Islet of Langerhans (tissue), 1 donor: ENCODE results near the gene RNF144B.
"Not testable (repeated sequence)": the region's sequence is repeated elsewhere in the genome, so short reads cannot be mapped to it uniquely, and the experiment has no call there.

Experiments used
- FAIRE-seq: peaks from one replicate; lab custom pipeline; 2011; peaks lifted over from hg19 to GRCh38; lab: Jason Lieb, UNC

RNF144B gene

DNA sequence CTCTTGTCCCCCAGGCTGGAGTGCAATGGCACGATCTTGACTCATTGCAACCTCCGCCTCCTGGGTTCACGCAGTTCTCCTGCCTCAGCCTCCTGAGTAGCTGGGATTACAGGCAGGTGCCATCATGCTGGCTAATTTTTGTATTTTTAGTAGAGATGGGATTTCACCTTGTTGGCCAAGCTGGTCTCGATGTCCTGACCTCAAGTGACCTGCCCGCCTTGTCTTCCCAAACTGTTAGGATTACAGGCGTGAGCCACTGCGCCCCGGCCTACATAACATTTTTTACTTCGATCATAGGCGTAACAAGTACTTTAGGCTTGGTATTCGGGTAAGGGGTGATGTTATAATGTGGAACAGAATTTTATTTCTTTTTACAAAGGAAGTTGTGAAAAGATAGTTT is 22.5 kb downstream of the RNF144B start:
- not testable (repeated sequence) for FAIRE-seq

DNA sequence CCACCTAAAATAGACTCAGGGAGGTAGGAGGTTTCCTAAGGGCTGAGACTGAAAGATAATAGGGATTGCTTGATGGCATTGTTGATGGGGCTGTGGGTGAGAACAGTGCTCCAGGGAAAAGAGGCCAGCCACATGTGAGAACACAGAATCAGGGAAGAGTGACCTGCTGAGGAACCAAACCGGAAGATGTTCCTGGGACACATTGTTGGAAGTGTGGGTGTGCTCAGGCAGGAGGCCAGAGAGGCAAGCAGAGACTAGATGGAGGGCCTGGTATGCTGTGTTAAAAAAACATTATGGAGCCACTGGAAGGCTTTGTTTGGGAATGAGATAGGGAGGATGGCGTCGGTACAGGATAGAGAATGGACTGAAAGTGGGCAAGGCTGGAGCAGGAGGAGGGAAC is 23.3 kb downstream of the RNF144B start:
- no peak for FAIRE-seq

DNA sequence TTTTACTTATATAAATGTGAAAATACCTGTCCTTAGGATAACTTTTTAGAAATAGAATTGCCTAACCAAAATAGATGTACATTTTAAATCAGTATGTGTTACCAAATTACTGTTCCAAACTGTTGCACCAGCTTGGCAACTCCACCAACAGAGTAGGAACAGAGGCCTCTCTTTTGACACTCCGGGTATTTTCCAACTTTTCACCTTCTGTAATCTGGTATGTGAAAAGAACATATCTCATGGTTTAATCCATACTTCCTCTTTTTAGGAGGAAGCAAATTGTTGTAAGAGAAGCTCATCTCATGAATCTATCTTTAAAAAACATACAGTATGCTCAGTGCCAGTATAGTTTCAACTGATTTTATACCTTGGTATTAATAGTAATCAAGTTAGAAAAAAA is 24.9 kb downstream of the RNF144B start:
- FAIRE-seq: no peak

DNA sequence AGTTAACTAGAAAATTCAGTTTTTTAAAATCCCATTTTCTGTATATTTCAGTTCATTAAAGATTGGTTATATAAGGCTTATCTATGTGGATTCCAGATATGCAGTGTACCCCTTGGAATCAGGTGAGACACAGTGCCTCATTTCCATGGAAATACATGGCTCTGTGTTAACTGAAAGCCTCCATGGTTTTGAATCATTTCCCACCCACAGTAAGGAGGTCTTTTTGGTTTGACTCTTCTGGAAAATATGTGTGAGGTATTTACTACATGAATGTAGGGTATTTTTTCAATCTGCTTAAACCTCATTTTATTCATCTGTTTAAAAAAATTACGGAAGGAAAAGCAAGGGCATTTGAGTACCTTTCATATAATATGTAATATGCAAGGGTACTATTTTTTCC is 25.5 kb downstream of the RNF144B start:
- FAIRE-seq: no peak

DNA sequence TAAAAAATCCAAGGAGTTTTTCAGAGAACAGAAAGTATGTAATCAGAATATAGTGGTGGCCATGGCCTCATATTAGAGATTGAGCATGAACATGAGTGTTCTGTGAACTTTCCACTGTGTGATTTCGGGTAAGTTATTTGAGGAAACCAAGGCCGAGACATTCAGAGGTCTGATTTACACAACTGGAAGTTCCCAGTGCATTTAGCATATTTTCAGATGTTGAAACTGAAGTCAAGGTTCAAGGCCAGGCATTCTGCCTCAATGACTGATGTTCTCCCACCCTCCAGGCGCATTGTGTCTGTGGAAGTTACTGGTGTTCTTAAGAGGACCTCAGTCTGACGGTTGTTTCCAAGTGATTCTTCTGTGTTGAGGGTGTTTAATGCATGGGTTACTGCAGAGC is 26.2 kb downstream of the RNF144B start:
- FAIRE-seq: no peak

DNA sequence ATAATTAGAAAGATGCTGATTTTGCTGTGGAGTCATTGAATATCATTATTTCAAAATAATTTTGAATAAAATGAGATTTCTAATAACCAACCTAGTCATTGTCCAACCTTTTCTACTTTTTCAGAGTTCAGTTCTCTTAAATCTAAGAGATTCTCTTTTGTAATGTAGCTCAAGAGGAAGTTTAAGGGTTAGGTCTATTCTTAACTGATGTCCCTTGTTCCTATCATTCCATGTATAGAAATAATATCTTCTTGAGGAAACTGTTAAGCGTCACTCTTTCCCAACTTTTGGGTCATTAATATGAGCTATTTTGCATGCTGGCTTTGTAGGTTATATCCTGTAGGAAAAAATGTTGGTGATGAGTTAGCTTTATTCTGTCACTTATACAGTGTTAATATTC is 27.0 kb downstream of the RNF144B start:
- no peak for FAIRE-seq

DNA sequence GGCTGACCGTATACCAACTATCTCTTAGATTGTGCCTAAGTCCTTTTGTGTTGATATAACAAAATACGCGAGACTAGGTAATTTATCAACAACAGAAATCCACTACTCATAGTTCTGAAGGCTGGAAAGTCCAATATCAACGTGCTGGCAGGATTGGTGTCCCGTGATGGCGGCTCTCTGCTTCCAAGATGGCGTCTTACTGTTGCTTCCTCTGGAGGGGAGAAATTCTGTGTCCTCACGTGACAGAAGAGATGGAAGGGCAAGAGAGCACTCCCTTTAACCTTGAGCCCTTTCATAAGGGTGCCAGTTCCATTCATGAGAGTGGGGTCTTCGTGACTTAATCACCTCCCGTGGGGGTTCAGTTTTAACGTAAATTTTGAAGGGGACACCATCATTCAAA is 28.1 kb downstream of the RNF144B start:
- no peak for FAIRE-seq

DNA sequence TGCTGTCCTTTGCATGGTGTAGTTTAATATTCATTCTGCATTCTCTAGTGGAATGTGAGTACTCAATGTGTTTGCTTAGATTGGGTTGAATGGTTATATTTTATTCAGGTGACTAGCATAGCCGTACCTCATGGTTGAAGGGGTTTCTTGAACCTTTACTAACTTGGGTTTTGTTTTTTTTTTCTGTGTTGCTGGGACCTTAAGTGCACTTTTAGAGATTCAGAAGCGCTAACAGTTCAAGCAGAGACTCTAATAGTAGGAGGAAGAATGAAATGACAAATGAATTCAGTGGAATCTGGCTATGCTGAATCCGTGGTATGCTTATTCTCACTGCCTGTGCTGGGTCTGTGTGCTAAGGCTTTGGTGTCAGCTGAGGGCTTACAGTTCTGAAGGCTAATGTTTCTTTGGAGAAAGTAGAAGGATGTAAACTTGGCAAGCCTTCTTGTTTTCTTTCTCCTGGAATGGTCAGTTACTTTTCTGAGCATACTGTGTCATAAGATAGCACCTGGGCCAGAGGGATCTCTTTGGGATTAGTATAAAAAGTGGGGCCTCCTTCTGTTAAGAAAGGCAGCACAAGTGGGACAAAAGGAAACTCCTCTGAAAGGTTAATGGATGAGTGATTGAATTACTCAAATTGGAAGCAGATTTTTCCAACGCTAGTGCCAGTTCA is 28.7 kb downstream of the RNF144B start:
- FAIRE-seq: no peak

DNA sequence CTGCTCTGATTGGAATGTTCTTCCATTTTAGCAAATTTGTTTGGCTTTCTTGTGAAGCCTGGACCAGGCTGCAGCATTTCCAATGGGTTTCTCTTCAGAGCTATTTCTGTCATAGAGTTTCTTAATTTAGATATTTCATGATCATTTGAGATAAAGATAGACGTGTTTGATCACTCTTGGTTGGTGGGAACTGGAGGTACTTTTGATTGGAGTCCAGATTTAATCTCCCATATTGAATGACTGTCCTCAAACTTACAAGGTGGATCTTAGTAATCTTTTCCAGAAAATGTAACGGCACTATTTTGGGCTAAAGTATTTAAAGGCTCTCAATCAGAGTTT is 29.2 kb downstream of the RNF144B start:
- FAIRE-seq: no peak

DNA sequence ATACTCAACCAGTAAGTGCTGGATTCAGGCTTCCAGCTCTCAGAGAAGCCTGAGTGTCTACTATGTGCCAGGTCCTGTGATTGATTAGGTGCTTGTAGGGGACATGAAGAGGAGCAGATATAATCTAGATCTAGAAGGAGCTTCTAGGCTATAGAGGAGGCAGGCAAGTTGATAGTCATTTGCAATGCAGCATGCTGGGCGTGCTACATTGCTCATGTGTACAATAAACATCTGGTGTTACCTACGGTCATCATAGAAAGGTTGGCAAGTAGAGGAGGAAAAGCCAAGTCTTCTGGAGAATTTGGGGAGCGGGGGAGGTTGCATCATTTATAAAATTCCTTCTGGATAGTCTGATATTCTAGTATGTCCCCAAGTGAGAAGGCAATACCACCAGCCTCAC is 33.2 kb downstream of the RNF144B start:
- FAIRE-seq: no peak

DNA sequence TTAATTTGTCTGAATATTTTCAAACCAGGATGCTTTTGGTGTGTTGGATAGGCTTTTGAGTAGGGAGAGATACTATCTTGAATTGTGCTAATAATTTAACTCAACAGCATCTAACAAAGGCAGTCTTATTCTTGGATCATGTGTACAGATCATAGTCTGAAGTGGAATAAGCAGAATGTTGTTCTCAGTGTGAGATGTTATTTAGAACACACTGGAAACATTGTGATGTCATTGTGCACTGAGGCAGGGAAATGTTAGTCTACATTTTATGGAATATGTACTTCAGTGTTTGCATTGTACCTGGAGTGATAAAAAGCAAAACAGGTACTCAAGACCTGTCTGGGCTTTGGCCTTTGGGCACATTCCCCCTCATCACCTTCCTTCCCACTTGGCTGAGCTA is 35.0 kb downstream of the RNF144B start:
- FAIRE-seq: no peak

DNA sequence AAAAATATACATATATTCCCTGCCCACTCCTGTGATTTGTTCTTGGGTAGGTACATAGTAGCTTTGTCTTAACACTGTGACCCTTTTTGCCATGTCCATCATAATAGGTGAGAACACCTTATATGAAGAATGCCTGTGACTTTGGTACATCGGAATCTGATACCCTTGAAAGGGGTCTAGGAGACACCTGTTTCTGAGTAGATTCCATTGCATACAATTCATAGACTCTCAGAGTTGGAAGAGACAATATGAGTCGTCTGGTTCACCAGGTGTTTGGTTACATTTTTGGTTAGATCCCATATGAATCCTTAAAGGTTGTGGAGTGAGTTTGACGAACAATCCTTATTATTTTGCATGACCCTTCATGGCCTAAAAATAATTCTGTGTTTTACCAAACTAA is 36.3 kb downstream of the RNF144B start:
- FAIRE-seq: no peak

DNA sequence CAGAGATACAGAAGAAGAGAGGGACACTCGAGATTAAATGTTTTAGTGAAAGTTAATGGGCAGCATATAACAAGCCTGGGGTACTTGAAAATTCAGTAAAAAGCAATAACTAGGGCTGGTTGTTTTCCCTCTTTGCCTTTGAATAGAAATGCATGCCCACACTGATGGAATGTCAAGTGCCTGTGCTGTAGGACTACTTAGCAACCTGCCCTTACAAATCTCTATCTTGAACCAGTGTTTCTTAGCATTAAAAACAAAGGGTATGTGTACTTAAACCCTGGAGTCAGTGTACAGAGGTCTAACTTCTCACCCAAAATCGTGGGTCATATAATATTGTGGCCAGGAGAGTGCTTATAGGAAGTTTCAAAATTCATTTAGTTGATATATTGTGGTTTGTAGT is 37.1 kb downstream of the RNF144B start:
- no peak for FAIRE-seq

DNA sequence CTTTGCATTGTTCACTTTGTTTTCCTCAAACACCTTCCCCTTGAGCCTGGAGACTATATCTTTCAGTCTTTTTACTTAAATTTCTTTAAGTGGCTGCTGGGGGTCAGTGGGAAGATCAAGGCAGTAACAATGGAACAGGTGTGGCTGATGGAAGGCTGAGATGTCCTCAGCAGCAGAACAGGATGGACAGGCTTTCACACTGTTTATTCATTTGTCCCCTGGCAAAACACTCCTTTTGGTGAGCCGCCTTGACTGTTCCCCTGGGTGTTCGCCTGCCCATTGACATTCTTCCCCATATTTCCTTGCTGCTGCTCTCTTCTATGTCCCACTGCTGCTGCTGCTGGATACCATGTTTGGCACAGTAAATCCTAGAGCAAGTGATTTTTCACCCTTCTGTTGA is 38.1 kb downstream of the RNF144B start:
- no peak for FAIRE-seq

DNA sequence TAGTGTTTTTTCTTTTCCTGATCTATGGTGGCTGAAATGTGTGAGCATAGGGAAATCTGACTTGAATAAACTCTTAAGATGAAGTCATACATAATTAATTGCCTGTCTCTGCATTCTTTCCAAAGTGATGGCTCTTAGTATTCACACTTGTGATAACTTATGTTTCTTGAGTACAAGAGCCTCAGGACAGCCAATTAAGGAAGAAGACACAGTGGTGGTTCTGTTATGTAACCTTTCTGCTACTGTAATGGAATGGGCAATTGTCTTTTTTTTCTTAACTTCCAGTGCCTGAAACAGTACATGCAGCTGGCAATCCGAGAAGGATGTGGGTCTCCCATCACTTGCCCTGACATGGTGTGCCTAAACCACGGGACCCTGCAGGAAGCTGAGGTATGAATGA is 40.1 kb downstream of the RNF144B start:
- FAIRE-seq: no peak

DNA sequence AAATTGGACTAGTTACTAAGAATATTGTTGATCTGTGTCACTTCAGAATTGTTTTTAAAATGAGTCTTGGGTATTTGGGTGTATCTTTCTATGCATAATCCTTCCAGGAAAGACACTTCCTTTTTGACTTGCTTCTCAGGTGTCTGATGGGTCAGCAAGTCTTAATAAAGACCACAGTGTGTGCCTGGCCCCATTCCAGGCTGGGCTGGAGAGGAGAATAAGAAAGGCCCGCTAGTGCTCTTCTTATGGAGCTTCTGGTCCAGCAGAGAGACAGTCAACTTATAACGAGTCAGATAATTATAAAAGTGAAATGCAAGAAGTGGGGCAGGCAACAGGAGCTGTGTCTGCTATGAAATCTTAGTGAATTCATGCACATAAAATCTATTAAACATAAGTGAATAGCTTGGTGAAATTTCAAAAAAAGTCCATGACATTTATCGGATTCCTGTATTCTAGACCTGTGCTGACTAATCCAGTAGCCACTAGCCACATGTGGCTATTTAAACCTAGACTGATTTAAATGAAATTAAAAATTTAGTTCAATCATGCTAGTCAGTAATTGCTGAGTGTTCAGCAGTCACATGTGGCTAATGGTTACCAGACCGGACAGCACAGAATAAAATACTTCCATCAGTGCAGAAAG is 42.6 kb downstream of the RNF144B start:
- FAIRE-seq: no peak

DNA sequence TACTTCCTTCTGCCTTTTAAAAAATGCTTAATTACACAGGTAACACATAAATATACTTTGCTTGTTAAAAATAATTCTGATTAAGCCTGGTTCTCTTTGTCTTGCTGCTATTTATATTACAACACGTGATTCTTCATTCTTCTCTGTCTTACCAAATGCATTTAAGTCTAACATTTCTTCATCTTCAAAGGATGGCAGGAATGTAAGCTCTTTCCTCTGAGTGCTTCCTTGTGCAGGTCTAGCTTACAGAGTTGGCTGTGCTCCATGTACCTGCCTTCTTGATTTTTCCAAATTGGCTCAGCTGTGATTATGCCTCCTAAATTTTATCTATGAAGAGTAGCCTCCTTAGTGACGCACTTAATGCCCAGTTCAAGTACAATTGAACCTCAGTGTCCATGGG is 44.4 kb downstream of the RNF144B start:
- no peak for FAIRE-seq

DNA sequence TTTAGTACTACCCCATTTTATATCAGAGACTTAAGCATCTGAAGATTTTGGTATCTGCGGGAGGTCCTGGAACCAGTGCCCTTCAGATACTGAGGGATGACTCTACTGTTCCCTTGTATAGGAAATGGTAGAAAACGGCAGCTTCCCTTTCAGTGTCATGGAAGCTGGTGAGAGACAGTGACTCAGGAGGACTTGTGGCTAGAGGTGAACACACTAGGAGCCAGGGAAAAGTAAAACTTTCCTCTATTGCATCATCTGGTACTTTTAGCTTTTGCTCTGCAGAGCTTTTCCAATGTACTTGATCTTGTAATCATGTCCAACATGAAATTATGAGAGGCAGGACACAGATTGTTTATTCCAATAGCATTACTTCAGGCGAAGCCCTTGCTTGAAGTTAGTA is 45.0 kb downstream of the RNF144B start:
- FAIRE-seq: no peak

DNA sequence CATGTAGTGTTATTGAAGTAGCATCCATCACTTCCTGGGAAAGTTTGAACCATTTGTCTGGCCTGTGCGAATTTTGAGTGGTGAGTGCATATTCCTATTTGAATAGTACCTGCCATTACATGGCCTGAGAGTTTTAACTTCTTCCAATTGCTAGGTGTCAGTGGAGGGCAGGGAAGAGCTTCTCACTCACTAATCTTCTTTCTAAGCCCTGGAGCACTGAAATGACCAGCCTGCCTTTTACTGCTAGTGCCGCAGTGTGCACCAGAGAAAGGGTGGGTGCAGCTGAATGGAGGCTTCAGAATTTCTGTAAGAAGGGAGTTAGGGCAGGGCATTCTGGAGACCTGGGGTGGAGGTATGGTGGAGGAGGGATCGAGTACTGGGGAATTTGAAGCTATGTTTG is 45.5 kb downstream of the RNF144B start:
- no peak for FAIRE-seq

DNA sequence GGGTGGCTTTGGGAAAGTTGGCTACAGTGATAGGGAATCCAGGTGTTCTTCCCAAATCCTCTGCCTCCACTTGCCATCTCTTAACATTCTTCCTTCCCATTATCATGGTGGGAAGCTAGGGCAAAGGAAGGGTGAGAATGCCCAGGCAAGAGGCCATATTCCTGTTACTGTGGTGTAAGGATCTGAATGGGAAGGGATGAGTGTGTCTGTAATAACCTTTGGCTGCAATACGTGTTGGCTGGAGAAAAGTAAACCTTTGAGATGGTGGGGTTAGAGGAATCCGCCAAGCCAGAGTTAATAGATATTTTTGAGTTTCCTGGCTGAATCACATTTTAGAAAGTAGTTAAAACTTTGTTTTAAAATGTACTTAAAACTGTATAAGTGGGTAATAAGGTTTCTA is 45.9 kb downstream of the RNF144B start:
- FAIRE-seq: no peak

DNA sequence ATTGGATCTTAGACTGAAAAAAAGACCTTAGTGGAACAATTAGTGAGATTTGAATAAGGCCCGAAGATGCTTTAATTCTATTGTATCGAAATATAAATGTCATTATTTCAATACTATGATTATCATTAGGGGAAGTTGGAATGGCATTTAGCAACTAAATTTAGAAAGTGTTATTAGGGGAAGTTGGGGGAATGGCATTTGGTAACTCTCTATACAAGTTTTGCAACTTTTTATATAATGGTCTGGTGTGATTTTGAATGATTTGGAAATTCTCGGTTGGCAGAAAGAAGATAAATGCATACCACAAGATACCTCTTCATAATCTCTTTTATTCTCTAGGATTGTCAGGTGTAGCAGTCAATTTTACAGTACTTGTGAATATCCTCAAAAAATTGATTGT is 49.2 kb downstream of the RNF144B start:
- FAIRE-seq: no peak

DNA sequence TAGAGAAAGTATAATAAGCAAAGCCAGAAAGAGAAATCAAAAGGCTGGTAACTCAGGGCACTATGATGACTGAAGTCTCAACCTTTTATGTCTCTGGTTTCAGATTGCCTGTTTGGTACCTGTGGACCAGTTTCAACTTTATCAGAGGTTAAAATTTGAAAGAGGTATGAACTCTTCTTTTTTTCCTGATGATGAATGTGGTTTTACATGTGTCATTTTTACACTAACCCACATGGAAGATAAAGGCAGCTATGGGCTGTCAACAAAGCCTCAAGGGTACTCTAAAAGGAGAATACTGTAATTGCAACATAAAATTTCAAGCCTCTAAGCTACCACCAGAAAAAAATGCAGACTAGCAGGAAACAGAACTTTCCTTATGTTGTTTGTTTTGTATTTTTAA is 52.4 kb downstream of the RNF144B start:
- no peak for FAIRE-seq

DNA sequence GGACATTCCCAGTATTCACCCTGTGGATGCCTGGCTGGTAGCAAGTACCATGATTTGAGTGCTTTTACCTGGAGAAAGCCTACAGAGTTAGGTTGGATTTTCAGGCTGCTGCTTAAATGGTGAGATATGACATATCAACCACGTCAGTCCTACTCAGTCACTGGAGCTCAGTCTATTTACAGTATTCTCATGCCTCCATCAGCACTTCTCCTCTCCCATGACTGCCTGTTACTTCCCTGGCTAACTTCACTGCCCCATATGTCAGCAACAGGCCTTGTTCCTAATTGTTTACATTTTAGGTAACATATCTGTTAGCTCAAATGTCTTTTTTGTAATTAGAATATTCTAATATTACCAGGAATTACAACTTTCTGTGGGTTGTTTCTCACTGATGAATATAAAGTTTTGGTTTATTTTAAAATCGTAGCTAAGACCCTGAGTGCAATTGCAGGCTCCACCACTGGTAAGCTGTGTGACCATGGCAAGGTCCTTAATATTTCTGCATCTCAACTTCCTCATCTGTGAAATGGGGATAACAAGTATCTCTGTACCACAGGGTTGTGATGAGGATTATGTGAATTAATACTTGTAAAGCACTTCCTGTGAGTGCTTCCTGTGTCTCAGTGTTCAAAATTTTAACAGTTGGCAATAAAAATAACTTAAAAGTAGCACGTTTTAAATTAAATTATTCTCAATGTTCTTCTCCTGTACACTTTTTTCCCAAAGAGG is 54.3 kb downstream of the RNF144B start:
- no peak for FAIRE-seq

DNA sequence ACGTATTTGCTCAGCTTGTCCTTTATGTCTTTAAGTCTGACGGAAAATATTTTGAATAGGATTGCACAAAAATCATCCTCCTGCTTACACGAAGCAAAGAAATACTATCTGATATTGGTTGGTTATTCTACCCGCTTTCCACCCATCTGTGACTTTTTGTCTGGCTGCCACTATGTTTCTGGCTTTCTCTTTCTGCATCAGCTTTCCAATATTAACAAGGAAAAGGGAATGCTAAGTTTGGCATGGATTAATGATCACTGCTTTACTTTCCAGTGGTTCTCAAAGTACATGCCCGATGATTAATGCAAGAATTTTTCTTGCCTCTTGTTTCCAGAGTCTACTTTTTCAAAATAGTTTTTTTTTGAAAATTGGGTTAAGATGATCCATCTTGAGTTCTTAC is 57.0 kb downstream of the RNF144B start:
- FAIRE-seq: no peak
